HG03095 (cell line): ENCODE data around the gene ANKRD63.
A peak's percentile ranks its signal among the peaks of the same experiment; 100 is the strongest.

Experiments
- ATAC-seq: cut with Tn5 transposase; IDR thresholded peaks from one replicate; pipeline ENCODE4 v1.9.1; 2021; ENCODE audit warnings: moderate library complexity; ENCODE audit not compliant: unreplicated experiment

ANKRD63 gene

GRCh38 chr15:40295877-40296560 lies 13.2 kb upstream of the ANKRD63 start:
- ATAC-seq = no peak

DNA sequence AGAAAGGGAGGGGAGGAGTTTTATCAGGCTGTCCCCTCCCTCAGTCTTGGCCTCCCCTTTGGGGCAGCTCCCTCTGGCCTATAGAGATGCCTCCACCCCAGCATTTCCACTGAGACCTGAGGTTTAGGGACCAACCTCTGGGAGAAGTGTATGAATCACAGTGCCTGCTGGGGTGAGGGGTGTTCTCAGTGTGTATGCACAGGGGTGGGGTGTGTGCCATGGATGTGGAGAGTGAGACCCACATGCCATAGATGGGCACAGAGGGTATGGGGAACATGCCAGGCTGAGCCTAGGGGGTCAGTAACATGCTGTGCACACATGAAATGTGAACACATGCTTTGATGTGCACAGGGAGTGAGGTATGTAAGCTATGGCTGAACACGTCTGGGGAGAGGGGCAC lies 12.4 kb upstream of the ANKRD63 start:
- ATAC-seq = no peak

DNA sequence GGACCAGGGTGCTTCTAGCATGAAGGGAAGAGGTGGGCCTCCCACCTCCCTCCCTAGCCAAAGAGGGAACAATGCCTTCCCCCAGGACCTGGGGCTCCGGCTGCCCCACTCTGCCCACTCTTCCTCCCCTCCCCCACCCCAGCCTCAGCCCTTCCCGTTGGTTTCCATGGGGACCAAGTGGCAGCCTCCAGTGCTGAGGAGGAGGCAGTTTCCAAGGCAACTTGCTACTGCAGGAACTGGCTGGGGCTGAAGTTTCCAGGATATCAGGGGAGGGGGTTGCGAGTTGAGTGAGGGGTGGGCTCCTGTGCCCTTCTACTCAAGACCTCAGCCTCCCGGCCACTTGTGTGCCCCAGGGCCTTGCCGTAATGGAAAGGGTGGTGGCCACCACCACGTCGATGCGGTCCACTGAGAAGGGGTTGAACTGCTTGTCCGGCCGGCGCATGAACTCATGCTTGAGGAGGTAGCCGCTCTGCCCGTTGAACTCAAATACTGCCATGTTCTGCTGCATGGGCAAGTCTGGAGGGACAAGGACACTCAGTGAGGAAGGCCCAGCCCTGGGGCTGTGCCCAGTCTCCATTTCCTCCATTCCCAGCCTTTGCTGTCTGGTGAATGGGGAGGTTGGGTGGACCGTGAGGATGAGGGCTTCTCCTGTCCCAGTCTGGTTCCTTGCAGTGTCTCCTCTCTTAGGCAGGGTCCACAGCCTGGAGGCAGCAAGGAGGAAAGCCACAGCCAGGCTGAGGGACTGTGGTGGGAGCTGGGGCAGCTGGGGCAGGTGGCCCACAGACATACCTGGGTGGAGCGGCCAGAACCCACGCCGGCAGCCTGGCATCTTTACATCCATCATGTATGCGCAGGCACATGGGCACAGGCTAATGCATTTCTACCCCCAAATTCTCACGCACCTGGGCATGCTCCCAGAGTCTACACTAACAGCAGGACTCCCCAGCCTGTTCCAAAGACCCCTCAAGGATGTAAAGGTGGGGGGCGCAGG lies 11.3 kb upstream of the ANKRD63 start:
- ATAC-seq = no peak

DNA sequence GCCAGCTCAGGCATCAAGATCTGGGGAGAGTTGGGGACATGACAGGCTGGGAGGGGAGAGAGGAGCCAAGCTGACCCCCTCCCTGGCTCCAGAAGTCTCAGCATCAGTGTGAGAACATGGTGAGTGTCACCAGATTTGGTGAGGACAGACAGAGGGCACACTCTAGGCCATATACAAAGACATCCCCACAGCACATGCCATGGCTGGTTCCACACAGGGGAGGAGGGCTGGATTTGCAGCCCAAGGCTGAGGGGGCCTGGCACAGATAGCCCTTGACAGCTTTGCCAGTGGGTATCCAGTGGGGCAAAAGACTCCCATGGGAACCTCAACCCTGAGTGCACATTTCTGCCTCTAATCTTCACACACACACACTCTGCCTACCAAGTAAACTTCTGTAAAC lies 10.1 kb upstream of the ANKRD63 start:
- ATAC-seq = no peak

GRCh38 chr15:40292246-40292645 lies 9.4 kb upstream of the ANKRD63 start:
- ATAC-seq = no peak

DNA sequence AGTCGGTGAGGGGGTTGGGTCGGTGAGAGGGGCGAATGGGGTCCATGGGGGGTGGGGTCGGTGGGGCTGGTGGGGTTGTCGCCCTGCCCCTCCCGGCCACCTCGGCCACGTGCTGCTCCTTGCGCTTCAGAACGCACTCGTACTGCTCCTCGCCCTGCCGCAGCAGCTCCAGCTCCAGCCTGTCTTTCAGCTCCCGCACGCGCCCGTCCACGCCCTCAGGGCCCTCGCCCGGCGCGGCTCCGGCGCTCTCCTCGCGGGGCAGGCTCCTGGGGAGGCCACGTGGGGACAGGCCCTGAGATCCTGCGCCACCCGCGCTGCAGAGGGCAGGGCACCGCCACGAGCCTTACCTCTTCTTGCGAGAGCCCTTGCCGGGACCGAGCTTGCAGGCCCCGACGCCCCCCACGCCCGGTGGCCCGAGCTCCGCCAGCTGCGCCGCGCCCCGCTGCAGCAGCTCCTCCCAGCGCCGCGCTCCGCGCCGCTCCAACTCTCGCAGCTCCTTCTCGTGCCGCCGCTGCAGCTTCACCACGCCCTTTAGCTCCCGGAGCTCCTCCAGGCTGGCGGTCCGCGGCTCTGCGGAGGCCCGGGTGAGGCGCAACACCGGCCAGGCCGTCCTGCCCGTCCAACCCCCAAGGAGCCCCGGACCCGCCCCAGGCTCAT lies 8.2 kb upstream of the ANKRD63 start:
- no peak for ATAC-seq

DNA sequence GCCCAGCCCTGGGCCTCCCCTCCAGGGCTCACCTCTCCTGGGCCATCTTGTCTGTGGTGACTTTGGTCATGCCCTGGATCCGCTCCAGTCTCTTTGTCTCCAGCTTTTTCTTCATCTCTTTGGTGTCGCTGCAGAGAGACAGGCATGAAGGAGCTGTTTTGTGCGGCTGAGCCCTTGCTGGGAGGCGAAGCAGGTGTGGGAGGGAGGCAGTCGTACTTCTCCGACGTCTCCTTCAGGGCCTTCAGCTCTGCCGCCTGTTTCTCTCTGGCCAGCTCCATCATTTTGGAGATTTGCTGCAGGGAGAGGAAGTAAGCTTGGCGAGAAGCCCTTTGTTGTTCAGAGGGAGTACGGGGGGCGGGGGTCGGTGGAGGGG lies 7.7 kb upstream of the ANKRD63 start:
- ATAC-seq = no peak

- ATAC-seq = no peak
These were observed 6.4 kb upstream of the ANKRD63 start for GRCh38 chr15:40289140-40289775.

DNA sequence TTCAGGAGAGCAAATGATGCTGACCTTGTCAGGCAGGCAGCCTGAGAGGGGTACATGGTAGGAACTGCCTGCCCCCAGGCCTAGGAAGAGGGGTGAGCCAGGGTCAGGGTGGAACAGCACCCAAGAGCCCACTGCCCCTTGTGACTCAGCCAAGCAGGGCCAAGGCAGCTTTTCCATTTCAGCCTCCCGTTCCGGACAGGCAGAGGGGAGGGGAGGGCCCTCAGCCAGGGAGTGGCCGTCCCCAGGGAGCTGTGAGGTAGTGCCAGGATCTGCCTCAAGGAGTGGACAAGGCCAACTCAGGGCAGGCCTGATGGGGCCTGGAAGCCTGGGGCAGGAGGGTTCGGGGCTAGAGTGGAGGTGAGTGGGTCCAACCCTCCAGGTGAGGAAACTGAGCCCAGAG lies 5.1 kb upstream of the ANKRD63 start:
- ATAC-seq = no peak

- ATAC-seq = no peak
These were observed 4.6 kb upstream of the ANKRD63 start for GRCh38 chr15:40287505-40287904.

- no peak for ATAC-seq
These were observed 3.9 kb upstream of the ANKRD63 start for GRCh38 chr15:40286794-40287193.

DNA sequence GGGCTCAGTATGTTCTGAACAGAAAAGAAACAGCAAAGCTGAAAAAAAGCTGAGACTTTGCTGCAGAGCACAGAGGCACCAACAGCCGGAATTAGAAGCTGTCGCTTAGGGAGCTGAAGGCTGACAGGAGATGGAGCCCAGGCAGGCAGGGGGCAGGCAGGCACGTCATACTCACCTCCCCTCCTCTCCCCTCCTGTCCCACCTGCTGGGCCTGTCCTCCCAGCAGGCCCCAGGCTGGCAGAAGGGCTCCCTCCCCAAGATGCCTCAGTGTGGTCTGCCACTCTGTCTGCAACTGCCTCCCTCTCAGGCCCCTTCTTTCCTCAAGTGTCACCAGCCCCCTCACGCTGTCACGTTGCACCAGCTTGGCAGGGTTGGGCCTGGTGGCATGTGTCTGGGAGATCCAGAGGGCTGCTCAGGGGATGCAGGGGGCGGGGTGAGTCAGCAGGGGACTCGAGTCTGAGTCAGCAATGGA lies 3.2 kb upstream of the ANKRD63 start:
- ATAC-seq = no peak

- ATAC-seq = no peak
These were observed 2.7 kb upstream of the ANKRD63 start for GRCh38 chr15:40285554-40286011.

GRCh38 chr15:40285151-40285550 lies 2.3 kb upstream of the ANKRD63 start:
- no peak for ATAC-seq

GRCh38 chr15:40283615-40284300 lies 894 bp upstream of the ANKRD63 start:
- ATAC-seq = no peak

- peak; percentile 44 for ATAC-seq
These were observed 556 bp downstream of the ANKRD63 start for GRCh38 chr15:40282147-40282868.

DNA sequence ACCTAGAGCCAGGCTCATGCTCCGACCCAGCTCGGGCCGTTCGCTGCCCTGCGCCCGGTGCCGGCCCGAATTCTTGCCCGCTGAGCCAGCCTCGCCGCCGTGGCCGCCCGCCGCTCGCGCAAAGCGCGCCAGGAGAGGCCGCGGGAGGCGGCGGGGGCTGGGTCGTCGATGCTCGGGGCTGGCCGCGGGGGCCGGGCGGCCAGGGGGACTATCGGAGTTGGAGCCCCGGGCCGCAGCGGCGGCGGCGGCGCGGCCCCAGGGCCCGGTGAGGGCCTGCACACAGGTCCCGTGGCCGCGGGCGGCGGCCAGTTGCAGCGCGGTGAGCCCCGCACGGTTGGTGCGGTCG lies 1.1 kb downstream of the ANKRD63 start:
- ATAC-seq = no peak

GRCh38 chr15:40281057-40281800 lies 1.6 kb downstream of the ANKRD63 start:
- ATAC-seq = no peak
